ENCODE results near the gene FES.

DNA sequence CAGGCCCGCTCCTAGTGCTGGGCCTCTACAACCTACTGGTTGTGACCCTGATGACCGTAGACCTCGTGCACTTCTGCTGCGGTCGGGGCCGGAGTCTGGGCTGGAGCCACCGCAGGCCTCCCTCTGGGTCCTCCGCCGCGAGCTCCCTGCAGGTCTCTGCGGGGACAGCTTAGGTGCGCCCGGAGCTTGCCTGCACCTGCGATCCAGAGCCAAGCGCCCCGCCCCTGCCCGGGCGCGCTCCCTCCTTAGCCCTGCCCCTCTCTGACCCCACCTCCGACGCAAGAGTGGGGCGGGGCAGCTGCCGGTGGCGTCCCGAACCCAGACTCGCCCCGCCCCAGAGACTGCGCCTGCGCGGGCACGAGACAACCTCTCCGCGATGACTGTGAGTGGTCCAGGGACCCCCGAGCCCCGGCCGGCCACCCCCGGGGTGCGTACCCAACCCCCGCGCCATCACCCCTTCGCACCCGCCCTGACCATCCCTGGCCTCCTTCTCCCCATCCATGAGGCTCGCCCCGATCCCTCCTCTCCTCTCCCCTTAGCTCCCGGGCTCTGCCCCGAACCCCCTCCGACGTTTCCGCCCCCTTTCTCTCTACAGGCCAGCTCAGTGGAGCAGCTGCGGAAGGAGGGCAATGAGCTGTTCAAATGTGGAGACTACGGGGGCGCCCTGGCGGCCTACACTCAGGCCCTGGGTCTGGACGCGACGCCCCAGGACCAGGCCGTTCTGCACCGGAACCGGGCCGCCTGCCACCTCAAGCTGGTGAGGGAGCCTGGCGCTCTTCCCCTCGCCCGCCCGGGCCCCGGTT, 50.8 kb downstream of the FES start, which contains the start of gene UNC45A:
- 0 out of 2 replicates have a peak, but pooled peaks have one; percentile 36 for TF ChIP-seq TAF1 (IDR thresholded peaks at IDR 0.05; ENCODE audit: borderline replicate concordance, low read depth, low read length)
- no peak for TF ChIP-seq POLR2AphosphoS5 (IDR thresholded peaks at IDR 0.05; ENCODE audit: low read depth, low read length)
- peak; percentile 9; the same call in 1 of the 2 replicates for TF ChIP-seq POLR2A (IDR thresholded peaks at IDR 0.05; ENCODE audit: low read depth, low read length)
